ENCODE results near the gene ST3GAL3. TPM values are rescaled to one million over a fixed set of nuclear protein-coding genes. Genes with fewer than 3 reads are reported as not detected.
A peak's percentile ranks its signal among the peaks of the same experiment; 100 is the strongest.

Gene ST3GAL3
- total RNA-seq, 1 experiment from 2014 or later = 4.1 TPM

GRCh38 chr1:43731867-43732531 is 24.7 kb downstream of the ST3GAL3 start:
- DNase-seq (ENCODE audit: low read depth, low spot score) = no peak
- in situ Hi-C loops (cut with HindIII; ENCODE audit: low pct_unique_long_range_greater_than_20kb, low sequenced_read_pairs) = no loop called here

GRCh38 chr1:43736819-43737218 is 29.5 kb downstream of the ST3GAL3 start:
- DNase-seq (ENCODE audit: low read depth, low spot score) = no peak
- in situ Hi-C loops (cut with HindIII; ENCODE audit: low pct_unique_long_range_greater_than_20kb, low sequenced_read_pairs) = no loop called here

- DNase-seq (ENCODE audit: low read depth, low spot score) = no peak
- in situ Hi-C loops (cut with HindIII; ENCODE audit: low pct_unique_long_range_greater_than_20kb, low sequenced_read_pairs) = no loop called here
Measured at GRCh38 chr1:43742026-43742425, 34.7 kb downstream of the ST3GAL3 start.

GRCh38 chr1:43743206-43743605 is 35.9 kb downstream of the ST3GAL3 start:
- DNase-seq (ENCODE audit: low read depth, low spot score) = no peak
- in situ Hi-C loops (cut with HindIII; ENCODE audit: low pct_unique_long_range_greater_than_20kb, low sequenced_read_pairs) = no loop called here

- no peak for DNase-seq (ENCODE audit: low read depth, low spot score)
- in situ Hi-C loops (cut with HindIII; ENCODE audit: low pct_unique_long_range_greater_than_20kb, low sequenced_read_pairs) = no loop called here
Measured at GRCh38 chr1:43747736-43748135, 40.4 kb downstream of the ST3GAL3 start.

- DNase-seq (ENCODE audit: low read depth, low spot score) = no peak
Measured at GRCh38 chr1:43750083-43750482, 42.7 kb downstream of the ST3GAL3 start.

GRCh38 chr1:43753422-43753821 is 46.1 kb downstream of the ST3GAL3 start:
- DNase-seq (ENCODE audit: low read depth, low spot score) = no peak
- in situ Hi-C loops (cut with HindIII; ENCODE audit: low pct_unique_long_range_greater_than_20kb, low sequenced_read_pairs) = no loop called here

More at GRCh38 chr1:43750083-43750482, 42.7 kb downstream of the ST3GAL3 start:
- in situ Hi-C loops (cut with HindIII; ENCODE audit: low pct_unique_long_range_greater_than_20kb, low sequenced_read_pairs) = no loop called here

GRCh38 chr1:43754892-43755291 is 47.6 kb downstream of the ST3GAL3 start:
- DNase-seq (ENCODE audit: low read depth, low spot score) = no peak
- in situ Hi-C loops (cut with HindIII; ENCODE audit: low pct_unique_long_range_greater_than_20kb, low sequenced_read_pairs) = no loop called here

GRCh38 chr1:43757343-43758053 is 50.2 kb downstream of the ST3GAL3 start:
- in situ Hi-C loops (cut with HindIII; ENCODE audit: low pct_unique_long_range_greater_than_20kb, low sequenced_read_pairs) = no loop called here

GRCh38 chr1:43760745-43761317 is 53.5 kb downstream of the ST3GAL3 start:
- in situ Hi-C loops (cut with HindIII; ENCODE audit: low pct_unique_long_range_greater_than_20kb, low sequenced_read_pairs) = no loop called here

More at GRCh38 chr1:43757343-43758053, 50.2 kb downstream of the ST3GAL3 start:
- no peak for DNase-seq (ENCODE audit: low read depth, low spot score)

GRCh38 chr1:43763497-43763973 is 56.2 kb downstream of the ST3GAL3 start:
- peak; percentile 88 for DNase-seq (ENCODE audit: low read depth, low spot score)
- in situ Hi-C loops (cut with HindIII; ENCODE audit: low pct_unique_long_range_greater_than_20kb, low sequenced_read_pairs) = no loop called here

More at GRCh38 chr1:43760745-43761317, 53.5 kb downstream of the ST3GAL3 start:
- DNase-seq (ENCODE audit: low read depth, low spot score) = no peak

- no peak for DNase-seq (ENCODE audit: low read depth, low spot score)
- in situ Hi-C loops (cut with HindIII; ENCODE audit: low pct_unique_long_range_greater_than_20kb, low sequenced_read_pairs) = no loop called here
Measured at GRCh38 chr1:43764581-43764980, 57.2 kb downstream of the ST3GAL3 start.

- in situ Hi-C loops (cut with HindIII; ENCODE audit: low pct_unique_long_range_greater_than_20kb, low sequenced_read_pairs) = no loop called here
- peak; percentile 10 for DNase-seq (ENCODE audit: low read depth, low spot score)
Measured at GRCh38 chr1:43766086-43766784, 58.9 kb downstream of the ST3GAL3 start.

- in situ Hi-C loops (cut with HindIII; ENCODE audit: low pct_unique_long_range_greater_than_20kb, low sequenced_read_pairs) = no loop called here
- DNase-seq (ENCODE audit: low read depth, low spot score) = no peak
Measured at GRCh38 chr1:43766818-43767525, 59.6 kb downstream of the ST3GAL3 start.

GRCh38 chr1:43768168-43768567 is 60.8 kb downstream of the ST3GAL3 start:
- in situ Hi-C loops (cut with HindIII; ENCODE audit: low pct_unique_long_range_greater_than_20kb, low sequenced_read_pairs) = no loop called here
- no peak for DNase-seq (ENCODE audit: low read depth, low spot score)

- no peak for DNase-seq (ENCODE audit: low read depth, low spot score)
- in situ Hi-C loops (cut with HindIII; ENCODE audit: low pct_unique_long_range_greater_than_20kb, low sequenced_read_pairs) = no loop called here
Measured at GRCh38 chr1:43769350-43769908, 62.1 kb downstream of the ST3GAL3 start.

GRCh38 chr1:43770111-43770510 is 62.8 kb downstream of the ST3GAL3 start:
- no peak for DNase-seq (ENCODE audit: low read depth, low spot score)
- in situ Hi-C loops (cut with HindIII; ENCODE audit: low pct_unique_long_range_greater_than_20kb, low sequenced_read_pairs) = no loop called here

Measured in SK-MEL-5 (cell line).